OCI-LY3 (cell line): ENCODE data around the gene ERC2.

Experiments
- H2AFZ ChIP-seq: fragments of 200-600, 300-600 bp; shearing (Covaris generic); 2 replicates; pipeline ENCODE4 v1.6.0; 2014; ENCODE audit warnings: antibody characterized with exemption, low read depth, low read length
- H3K27ac ChIP-seq: fragments of 200-600, 300-600 bp; sonication (generic); 2 replicates; pipeline ENCODE4 v1.5.1; 2014; ENCODE audit warnings: mild to moderate bottlenecking, low read length, moderate library complexity, mixed read lengths
- H3K27me3 ChIP-seq: fragments of 200-600, 300-600 bp; sonication (generic); 2 replicates; pipeline ENCODE4 v1.6.1; 2014; ENCODE audit warnings: low read depth, low read length, mixed read lengths
- H3K36me3 ChIP-seq: fragments of 200-600, 300-600 bp; sonication (generic); replicated peaks from 2 replicates; pipeline ENCODE3; 2014; ENCODE audit warnings: low read depth, low read length, mixed read lengths
- H3K4me1 ChIP-seq: fragments of 300-600, 200-600 bp; sonication (generic); 2 replicates; pipeline ENCODE4 v1.6.1; 2014; ENCODE audit warnings: low read length, mixed read lengths
- H3K4me2 ChIP-seq: fragments of 200-600, 300-600 bp; sonication (generic); 2 replicates; pipeline ENCODE4 v1.6.1; 2014; ENCODE audit warnings: low read length, mixed read lengths
- H3K4me3 ChIP-seq: fragments of 300-600, 200-600 bp; sonication (generic); 2 replicates; pipeline ENCODE4 v1.5.1; 2014; ENCODE audit warnings: antibody characterized with exemption, mild to moderate bottlenecking, low read length, moderate library complexity
- H3K79me2 ChIP-seq: fragments of 300-600, 200-600 bp; shearing (Covaris generic); 2 replicates; pipeline ENCODE4 v1.6.1; 2014; ENCODE audit warnings: mild to moderate bottlenecking, low read length, mixed read lengths
- H3K9ac ChIP-seq: fragments of 300-600, 200-600 bp; shearing (Covaris generic); 2 replicates; pipeline ENCODE4 v1.6.0; 2014; ENCODE audit warnings: mild to moderate bottlenecking, low read length, moderate library complexity
- H3K9me3 ChIP-seq: fragments of 200-600, 300-600 bp; shearing (Covaris generic); 2 replicates; pipeline ENCODE4 v1.6.1; 2014; ENCODE audit warnings: low read length, mixed read lengths; ENCODE audit not compliant: insufficient read depth
- H4K20me1 ChIP-seq: fragments of 200-600, 300-600 bp; sonication (generic); 2 replicates; pipeline ENCODE4 v1.6.1; 2016; ENCODE audit warnings: low read length, mixed read lengths; ENCODE audit not compliant: insufficient read depth
- EZH2phosphoT487 ChIP-seq: fragments of 200-600 bp; shearing (Covaris generic); IDR thresholded peaks from 2 replicates; pipeline ENCODE4 v1.6.1; 2018; ENCODE audit warnings: antibody characterized with exemption, mixed run types, low read depth
- TF ChIP-seq, protein P1 (sequence below): fragments of 200-600, 300-600 bp; sonication (generic); IDR thresholded peaks from 2 replicates; pipeline ENCODE4 v1.5.1; 2014; ENCODE audit warnings: antibody characterized with exemption, low read length, low read depth

The ERC2 gene

DNA sequence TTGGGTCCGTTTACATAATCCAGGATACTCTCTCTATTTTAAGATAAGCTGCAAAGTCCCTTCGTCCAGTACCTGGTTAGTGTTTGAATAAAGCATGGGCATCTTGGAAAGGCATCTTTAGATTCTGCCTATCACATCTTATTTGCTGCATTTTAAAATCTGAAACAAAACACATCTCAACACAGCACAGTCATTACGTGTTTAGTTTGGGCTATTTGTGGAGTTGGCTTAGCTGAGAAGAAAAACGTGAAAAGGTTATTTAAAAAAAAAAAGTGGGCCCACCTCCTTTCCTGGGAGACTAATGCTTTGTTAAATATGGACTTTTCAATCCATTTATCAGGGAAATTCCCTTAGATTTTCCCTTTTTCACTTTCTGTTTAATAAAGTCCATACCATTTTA, 806.7 kb downstream of the ERC2 start:
- no peak overlapping the region for H3K27ac ChIP-seq
- H3K9me3 ChIP-seq, result no peaks in the 10 kb centered on the region
- H2AFZ ChIP-seq, result no peak overlapping the region
- H3K27me3 ChIP-seq, result no peaks in the 10 kb centered on the region
- H3K36me3 ChIP-seq, result no peaks in the 10 kb centered on the region
- peak overlapping the region; percentile 34 for H3K4me2 ChIP-seq
- H3K79me2 ChIP-seq, result no peaks in the 10 kb centered on the region
- no peak overlapping the region for H3K4me3 ChIP-seq
- H4K20me1 ChIP-seq, result no peaks in the 10 kb centered on the region
- TF ChIP-seq EZH2phosphoT487, result no peak
- TF ChIP-seq, protein P1, sequence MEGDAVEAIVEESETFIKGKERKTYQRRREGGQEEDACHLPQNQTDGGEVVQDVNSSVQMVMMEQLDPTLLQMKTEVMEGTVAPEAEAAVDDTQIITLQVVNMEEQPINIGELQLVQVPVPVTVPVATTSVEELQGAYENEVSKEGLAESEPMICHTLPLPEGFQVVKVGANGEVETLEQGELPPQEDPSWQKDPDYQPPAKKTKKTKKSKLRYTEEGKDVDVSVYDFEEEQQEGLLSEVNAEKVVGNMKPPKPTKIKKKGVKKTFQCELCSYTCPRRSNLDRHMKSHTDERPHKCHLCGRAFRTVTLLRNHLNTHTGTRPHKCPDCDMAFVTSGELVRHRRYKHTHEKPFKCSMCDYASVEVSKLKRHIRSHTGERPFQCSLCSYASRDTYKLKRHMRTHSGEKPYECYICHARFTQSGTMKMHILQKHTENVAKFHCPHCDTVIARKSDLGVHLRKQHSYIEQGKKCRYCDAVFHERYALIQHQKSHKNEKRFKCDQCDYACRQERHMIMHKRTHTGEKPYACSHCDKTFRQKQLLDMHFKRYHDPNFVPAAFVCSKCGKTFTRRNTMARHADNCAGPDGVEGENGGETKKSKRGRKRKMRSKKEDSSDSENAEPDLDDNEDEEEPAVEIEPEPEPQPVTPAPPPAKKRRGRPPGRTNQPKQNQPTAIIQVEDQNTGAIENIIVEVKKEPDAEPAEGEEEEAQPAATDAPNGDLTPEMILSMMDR, result no peak
- H3K4me1 ChIP-seq, result peaks cover 18% of the 10 kb centered on the region
- no peak overlapping the region for H3K9ac ChIP-seq

DNA sequence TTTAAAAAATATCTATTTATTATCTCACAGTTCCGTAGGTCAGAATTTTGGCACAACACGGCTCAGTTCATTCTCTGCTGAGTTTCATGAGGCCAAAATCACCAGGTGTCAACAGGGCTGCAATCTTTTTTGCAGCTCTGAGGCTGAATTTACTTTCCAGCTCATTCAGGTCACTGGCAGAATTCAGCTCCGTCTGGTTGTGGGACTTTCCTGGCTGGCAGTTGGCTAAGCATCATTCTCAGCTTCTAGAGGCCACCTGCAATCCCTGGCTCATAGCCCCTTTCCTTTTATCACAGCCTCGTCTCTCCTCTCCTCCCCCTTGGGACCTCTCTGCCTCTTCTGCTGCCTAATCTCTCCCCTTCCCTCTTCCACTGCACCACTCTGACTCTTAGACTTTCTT, 807.1 kb downstream of the ERC2 start:
- Histone ChIP-seq H2AFZ (no peak overlapping the region), H3K27me3 (no peaks in the 10 kb centered on the region), H3K9ac (no peak overlapping the region), H3K4me1 (peaks cover 18% of the 10 kb centered on the region), H3K9me3 (no peaks in the 10 kb centered on the region), H3K27ac (no peak overlapping the region), H3K4me2 (peak overlapping the region; percentile 34; the same call in 1 of the 2 replicates), H4K20me1 (no peaks in the 10 kb centered on the region), H3K36me3 (no peaks in the 10 kb centered on the region), H3K4me3 (no peak overlapping the region), H3K79me2 (no peaks in the 10 kb centered on the region)
- TF ChIP-seq EZH2phosphoT487, result no peak
- TF ChIP-seq, protein P1, result no peak

DNA sequence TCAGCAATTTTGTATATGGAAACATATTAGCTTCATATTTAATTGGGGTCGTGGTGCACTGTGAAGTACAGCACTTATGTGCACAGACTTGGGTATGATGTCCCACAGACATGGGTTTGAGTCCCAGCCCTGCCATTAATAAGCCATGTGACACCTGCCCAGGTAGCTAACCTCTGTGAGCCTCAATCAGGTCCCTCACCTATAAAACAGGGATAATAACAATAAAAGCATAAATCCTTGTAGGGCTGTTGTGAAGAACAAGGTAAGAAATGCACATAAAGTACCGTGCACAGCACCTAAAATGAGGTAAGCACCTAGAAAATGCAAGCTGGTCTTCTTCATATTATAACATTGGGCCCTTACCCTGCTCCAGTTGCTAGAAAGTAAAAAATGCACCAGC, 807.6 kb downstream of the ERC2 start:
- Histone ChIP-seq H3K9me3 (no peaks in the 10 kb centered on the region), H3K79me2 (no peaks in the 10 kb centered on the region), H3K27me3 (no peaks in the 10 kb centered on the region), H2AFZ (no peak overlapping the region), H3K27ac (no peak overlapping the region), H3K36me3 (no peaks in the 10 kb centered on the region), H3K9ac (no peak overlapping the region), H3K4me2 (no peak overlapping the region), H3K4me3 (no peak overlapping the region), H4K20me1 (no peaks in the 10 kb centered on the region), H3K4me1 (peaks cover 18% of the 10 kb centered on the region)
- TF ChIP-seq, protein P1, result no peak
- no peak for TF ChIP-seq EZH2phosphoT487

DNA sequence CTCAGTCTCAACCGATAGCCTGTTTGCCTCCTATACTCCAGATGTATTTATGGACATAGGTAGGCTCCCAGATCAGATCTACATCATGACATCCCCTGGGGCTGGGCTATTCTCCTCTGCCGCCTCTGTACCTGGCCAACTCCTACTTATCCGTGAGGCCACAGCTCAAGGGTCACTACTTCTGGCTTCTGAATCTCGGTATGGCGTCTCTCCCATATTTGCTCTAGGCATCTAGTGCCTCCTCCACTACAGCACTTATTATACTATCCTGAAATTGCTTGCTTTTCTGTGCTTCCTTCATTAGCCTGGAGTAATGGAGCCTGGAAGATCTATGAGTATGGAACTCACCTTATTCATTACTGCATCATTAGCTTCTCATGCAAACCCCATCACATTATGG, 808.6 kb downstream of the ERC2 start:
- no peak overlapping the region for H2AFZ ChIP-seq
- H3K4me1 ChIP-seq, result peaks cover 18% of the 10 kb centered on the region
- H3K9ac ChIP-seq, result no peak overlapping the region
- H3K9me3 ChIP-seq, result no peaks in the 10 kb centered on the region
- no peak overlapping the region for H3K4me3 ChIP-seq
- no peaks in the 10 kb centered on the region for H3K79me2 ChIP-seq
- TF ChIP-seq, protein P1, result no peak
- TF ChIP-seq EZH2phosphoT487, result no peak
- no peaks in the 10 kb centered on the region for H3K36me3 ChIP-seq
- H3K27ac ChIP-seq, result no peak overlapping the region
- H3K27me3 ChIP-seq, result no peaks in the 10 kb centered on the region
- H3K4me2 ChIP-seq, result no peak overlapping the region
- no peaks in the 10 kb centered on the region for H4K20me1 ChIP-seq
